Activated naive CD8-positive, alpha-beta T cell treated with anti-CD3 and anti-CD28 coated beads for 36 hours (primary cell): ENCODE results near the gene TAS2R3. TPM values are rescaled to one million over a fixed set of nuclear protein-coding genes. Genes with fewer than 3 reads are reported as not detected.
"Not testable (repeated sequence)": the region's sequence is repeated elsewhere in the genome, so short reads cannot be mapped to it uniquely, and the experiment has no call there.

ENCODE experiments used
- DNase-seq: peaks from one replicate; pipeline ENCODE4 v3.0.0; 2021
- H3K27ac Mint-ChIP-seq: one replicate; pipeline ENCODE4 v1.8.0; 2022; ENCODE audit warnings: mild to moderate bottlenecking, moderate library complexity, mixed read lengths
- H3K27me3 Mint-ChIP-seq: one replicate; pipeline ENCODE4 v1.8.0; 2022; ENCODE audit warnings: mild to moderate bottlenecking, mixed read lengths
- H3K36me3 Mint-ChIP-seq: one replicate; pipeline ENCODE4 v1.8.0; 2021; ENCODE audit warnings: mild to moderate bottlenecking, mixed read lengths
- H3K4me1 Mint-ChIP-seq: one replicate; pipeline ENCODE4 v1.8.0; 2021; ENCODE audit warnings: mixed read lengths
- H3K4me3 Mint-ChIP-seq: one replicate; pipeline ENCODE4 v1.8.0; 2022; ENCODE audit warnings: mild to moderate bottlenecking, moderate library complexity, mixed read lengths
- H3K9me3 Mint-ChIP-seq: one replicate; pipeline ENCODE4 v1.8.0; 2022; ENCODE audit warnings: mixed read lengths
- total RNA-seq, 2 experiments: library from RNA; stranded (reverse); gene quantifications; one replicate each; pipeline ENCODE4 v1.2.3, GENCODE V29; 2021

The TAS2R3 gene
- total RNA-seq, 2 experiments from 2014 or later: 0.32 to 0.60 TPM

GRCh38 chr7:141748396-141748795, 15.5 kb upstream of the TAS2R3 start:
- no peak overlapping the region for H3K4me3 Mint-ChIP-seq

DNA sequence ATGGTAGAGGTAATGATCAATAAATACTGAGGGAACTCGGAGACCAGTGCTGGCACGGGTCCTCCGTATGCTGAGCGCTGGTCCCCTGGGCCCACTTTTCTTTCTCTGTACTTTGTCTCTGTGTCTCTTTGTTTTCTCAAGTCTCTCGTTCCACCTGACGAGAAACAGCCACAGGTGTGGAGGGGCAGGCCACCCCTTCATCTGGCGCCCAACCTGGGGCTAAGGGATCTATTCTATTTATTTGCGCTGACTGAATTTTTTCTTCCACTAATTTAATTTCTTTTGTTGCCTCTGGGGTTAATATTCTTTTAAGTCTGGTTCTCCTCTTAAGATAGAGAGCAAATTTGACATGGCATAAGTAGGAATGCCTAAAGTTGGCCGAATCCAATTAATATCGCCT, 12.0 kb upstream of the TAS2R3 start:
- not testable (repeated sequence) for H3K4me3 Mint-ChIP-seq, H3K4me1 Mint-ChIP-seq, H3K27me3 Mint-ChIP-seq, H3K27ac Mint-ChIP-seq, DNase-seq
- H3K36me3 Mint-ChIP-seq: peaks cover 74% of the 10 kb centered on the region
- H3K9me3 Mint-ChIP-seq: peaks cover 24% of the 10 kb centered on the region

More at GRCh38 chr7:141748396-141748795, 15.5 kb upstream of the TAS2R3 start:
- DNase-seq: no peak
- peaks cover 24% of the 10 kb centered on the region for H3K9me3 Mint-ChIP-seq
- H3K27ac Mint-ChIP-seq: no peak overlapping the region
- H3K4me1 Mint-ChIP-seq: peaks cover 5% of the 10 kb centered on the region
- no peaks in the 10 kb centered on the region for H3K27me3 Mint-ChIP-seq
- H3K36me3 Mint-ChIP-seq: peaks cover 60% of the 10 kb centered on the region

- H3K4me3 Mint-ChIP-seq: no peak overlapping the region
- no peak overlapping the region for H3K27ac Mint-ChIP-seq
- H3K4me1 Mint-ChIP-seq: no peaks in the 10 kb centered on the region
- peaks cover 24% of the 10 kb centered on the region for H3K9me3 Mint-ChIP-seq
- peaks cover 79% of the 10 kb centered on the region for H3K36me3 Mint-ChIP-seq
- H3K27me3 Mint-ChIP-seq: no peaks in the 10 kb centered on the region
- no peak for DNase-seq
Measured at GRCh38 chr7:141752634-141753033, 11.3 kb upstream of the TAS2R3 start.

DNA sequence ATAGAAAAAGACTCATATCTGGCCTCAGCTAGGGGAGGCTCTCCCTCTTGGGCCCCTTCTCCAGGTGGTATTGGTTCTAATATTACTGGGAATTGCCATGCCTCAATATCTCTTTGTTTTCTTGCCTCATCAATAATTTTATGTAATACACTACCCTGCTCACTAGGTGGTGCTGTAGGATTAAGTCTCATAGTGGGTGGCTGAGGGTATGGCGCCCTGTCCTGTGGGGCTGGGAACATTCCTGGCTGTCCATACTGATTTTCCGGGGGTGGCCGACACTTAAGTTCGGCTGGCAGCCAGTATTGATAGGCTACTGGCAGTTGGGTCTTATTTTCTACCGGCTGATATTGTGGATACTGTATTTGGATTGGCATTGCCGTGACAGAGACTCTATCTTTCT, 9.0 kb upstream of the TAS2R3 start:
- Mint-ChIP-seq H3K9me3 (peaks cover 23% of the 10 kb centered on the region), H3K4me3 (no peak overlapping the region), H3K36me3 (peaks cover 74% of the 10 kb centered on the region), H3K4me1 (no peaks in the 10 kb centered on the region), H3K27ac (no peak overlapping the region), H3K27me3 (no peaks in the 10 kb centered on the region)
- DNase-seq: no peak

GRCh38 chr7:141770083-141770583, 6.2 kb downstream of the TAS2R3 start:
- H3K27ac Mint-ChIP-seq, H3K9me3 Mint-ChIP-seq, H3K4me1 Mint-ChIP-seq, H3K27me3 Mint-ChIP-seq, DNase-seq, H3K4me3 Mint-ChIP-seq: not testable (repeated sequence)
- peaks cover 52% of the 10 kb centered on the region for H3K36me3 Mint-ChIP-seq

DNA sequence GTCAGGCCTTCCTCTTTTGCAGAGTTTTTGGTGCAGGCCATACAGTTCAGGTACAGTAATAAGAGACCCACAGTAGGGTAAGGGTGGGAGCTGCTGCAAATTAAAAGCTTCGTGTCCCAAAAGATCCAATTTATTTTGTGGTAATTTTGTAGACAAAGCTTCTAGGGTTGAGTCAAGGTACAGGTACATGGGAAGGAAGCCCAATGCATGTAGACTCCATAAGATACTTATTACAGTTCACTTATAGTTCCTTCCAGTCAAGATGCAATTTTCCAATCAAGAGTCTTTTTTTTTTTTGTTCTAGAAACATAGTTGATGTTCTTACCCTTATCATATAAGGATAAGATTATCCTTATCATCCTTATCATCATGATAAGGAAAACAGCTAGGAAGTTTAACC, 12.5 kb downstream of the TAS2R3 start, which contains the start of gene TAS2R4:
TSS of gene TAS2R4 (plus strand) at position 301 of the 400 bp plus-strand sequence. CDS start 1,815 bp downstream, outside the sequence.
- Mint-ChIP-seq H3K27me3 (no peaks in the 10 kb centered on the region), H3K4me3 (no peak within 1 kb of the TSS), H3K27ac (no peak within 1 kb of the TSS), H3K9me3 (peaks cover 10% of the 10 kb centered on the region), H3K4me1 (no peaks in the 10 kb centered on the region), H3K36me3 (peaks cover 62% of the 10 kb centered on the region)
- no peak for DNase-seq

DNA sequence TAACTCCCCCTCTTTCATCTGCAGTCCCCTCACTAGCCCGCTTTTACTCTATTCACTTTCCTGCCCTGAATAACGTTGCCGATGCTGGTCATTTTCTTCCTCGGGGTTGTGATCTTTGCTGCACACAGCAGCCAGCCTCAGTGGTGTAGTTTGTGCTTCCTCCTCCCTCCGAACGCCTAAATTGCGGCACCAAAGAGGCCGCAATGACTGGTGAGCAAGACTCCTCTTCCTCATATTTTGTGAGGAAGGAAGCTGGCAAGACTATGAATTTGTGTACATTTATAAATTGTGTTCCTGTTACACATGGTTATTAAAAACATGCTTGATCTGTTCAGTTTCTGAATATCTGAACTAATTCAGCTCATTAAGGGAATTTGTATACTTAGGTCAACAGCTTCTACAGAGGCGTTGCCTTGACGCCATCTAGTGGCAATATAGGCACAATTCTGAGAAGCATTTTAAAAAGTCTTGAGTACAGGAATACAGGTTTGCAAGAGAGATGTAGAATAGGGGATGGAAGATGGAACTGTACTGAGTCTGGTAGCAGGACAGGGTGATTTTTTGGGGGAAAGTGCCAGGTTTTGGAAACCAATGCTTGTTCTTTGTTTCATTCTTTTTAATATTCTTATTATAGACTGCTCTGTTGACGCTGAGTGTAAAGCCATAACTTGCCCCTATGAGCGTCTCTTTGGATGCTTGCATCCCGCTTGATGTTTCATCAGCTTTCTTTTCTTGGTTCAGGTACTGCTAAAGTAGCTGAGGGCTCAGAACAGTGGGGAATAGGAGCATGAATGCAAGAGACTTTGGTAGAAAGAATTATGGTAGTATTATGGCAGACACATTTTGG, 22.0 kb downstream of the TAS2R3 start:
- Mint-ChIP-seq H3K9me3 (no peaks in the 10 kb centered on the region), H3K4me3 (no peak overlapping the region), H3K27me3 (no peaks in the 10 kb centered on the region), H3K36me3 (peaks cover 1% of the 10 kb centered on the region), H3K4me1 (no peaks in the 10 kb centered on the region), H3K27ac (no peak overlapping the region)
- no peak for DNase-seq

GRCh38 chr7:141788296-141788695, 24.4 kb downstream of the TAS2R3 start:
- DNase-seq: no peak
- no peaks in the 10 kb centered on the region for H3K9me3 Mint-ChIP-seq
- no peaks in the 10 kb centered on the region for H3K4me1 Mint-ChIP-seq
- peaks cover 4% of the 10 kb centered on the region for H3K36me3 Mint-ChIP-seq
- no peaks in the 10 kb centered on the region for H3K27me3 Mint-ChIP-seq
- H3K27ac Mint-ChIP-seq: no peak overlapping the region
- no peak overlapping the region for H3K4me3 Mint-ChIP-seq

DNA sequence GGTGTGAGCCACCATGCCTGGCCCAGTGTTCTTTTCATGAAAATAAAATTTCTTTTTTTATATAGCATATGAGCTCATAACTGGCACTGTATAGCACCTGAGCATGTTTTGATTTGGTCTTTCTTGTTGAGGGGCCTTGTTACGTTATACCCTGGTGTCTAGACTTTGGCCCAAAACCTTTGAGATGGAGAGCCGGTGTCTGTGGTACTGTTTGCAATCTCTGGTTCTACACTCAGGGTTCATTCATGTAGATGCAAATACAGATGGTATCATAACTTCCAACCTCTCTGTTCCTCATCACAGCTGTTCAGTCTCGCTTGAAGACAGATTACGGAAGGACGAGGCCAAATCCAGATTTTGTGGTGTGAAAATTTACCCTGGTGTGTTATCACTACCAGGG, 26.0 kb downstream of the TAS2R3 start, which contains the start of gene TAS2R5:
TSS of gene TAS2R5 (plus strand) at position 301 of the 400 bp plus-strand sequence. CDS start 145 bp downstream, outside the sequence.
- no peak for DNase-seq
- Mint-ChIP-seq H3K9me3 (no peaks in the 10 kb centered on the region), H3K27me3 (no peaks in the 10 kb centered on the region), H3K4me1 (no peaks in the 10 kb centered on the region), H3K36me3 (peaks cover 6% of the 10 kb centered on the region), H3K4me3 (no peak within 1 kb of the TSS), H3K27ac (no peak within 1 kb of the TSS)

- no peak for DNase-seq
- H3K36me3 Mint-ChIP-seq: peaks cover 6% of the 10 kb centered on the region
- H3K27ac Mint-ChIP-seq: no peak overlapping the region
- H3K4me1 Mint-ChIP-seq: no peaks in the 10 kb centered on the region
- H3K4me3 Mint-ChIP-seq: no peak overlapping the region
- H3K27me3 Mint-ChIP-seq: no peaks in the 10 kb centered on the region
- no peaks in the 10 kb centered on the region for H3K9me3 Mint-ChIP-seq
Measured at GRCh38 chr7:141792526-141792925, 28.6 kb downstream of the TAS2R3 start.

Other genes with a start within 250 kb of the TAS2R3 start
- 10 to 100 TPM; 86.0 to 87.4 TPM for gene AGK, start 212.7 kb upstream of the TAS2R3 start, total RNA-seq
- gene DENND11, start 61.9 kb upstream of the TAS2R3 start, total RNA-seq: 10 to 100 TPM; 29.9 to 32.9 TPM
- gene WEE2, start 55.7 kb upstream of the TAS2R3 start, total RNA-seq: not detected
- 100 to 1,000 TPM; 309 to 318 TPM for gene SSBP1, start 25.7 kb upstream of the TAS2R3 start, total RNA-seq
- gene TAS2R4, start 12.6 kb downstream of the TAS2R3 start, total RNA-seq: under 1 TPM; 0.27 to 0.28 TPM
- under 1 TPM; 0.43 to 0.74 TPM for gene TAS2R5, start 26.1 kb downstream of the TAS2R3 start, total RNA-seq
- not detected for gene PRSS37, start 77.4 kb downstream of the TAS2R3 start, total RNA-seq
- not detected for gene OR9A4, start 152.3 kb downstream of the TAS2R3 start, total RNA-seq
- not detected for gene CLEC5A, start 182.9 kb downstream of the TAS2R3 start, total RNA-seq
- gene TAS2R38, start 209.7 kb downstream of the TAS2R3 start, total RNA-seq: not detected
- under 1 TPM; 0.04 to 0.08 TPM for gene MGAM, start 231.8 kb downstream of the TAS2R3 start, total RNA-seq